Neural progenitor cell (in vitro differentiated cells): Measurements from ENCODE around the gene PRAF2. TPM values are rescaled to one million over a fixed set of nuclear protein-coding genes. Genes with fewer than 3 reads are reported as not detected.

Source experiments
- DNase-seq: peaks from one replicate; pipeline ENCODE4 v3.0.0-alpha.2; 2016; ENCODE audit warnings: low spot score
- H2AFZ ChIP-seq: fragments of 200-600 bp; sonication (generic); replicated peaks from 2 replicates; pipeline ENCODE4 v1.6.1; 2016; ENCODE audit warnings: antibody characterized with exemption
- H3F3A ChIP-seq: fragments of 200-600 bp; sonication (generic); 2 replicates; pipeline ENCODE4 v1.6.1; 2016; ENCODE audit warnings: antibody characterized with exemption, low read depth
- H3K27ac ChIP-seq: fragments of 200-600 bp; sonication (generic); 2 replicates; pipeline ENCODE4 v1.5.1; 2016; ENCODE audit warnings: mild to moderate bottlenecking
- H3K27me3 ChIP-seq: fragments of 200-600 bp; sonication (generic); 2 replicates; pipeline ENCODE4 v1.6.1; 2016; ENCODE audit warnings: mild to moderate bottlenecking, moderate library complexity
- H3K36me3 ChIP-seq: fragments of 200-600 bp; sonication (generic); 2 replicates; pipeline ENCODE4 v1.5.1; 2016
- H3K4me1 ChIP-seq: fragments of 200-600 bp; sonication (generic); 2 replicates; pipeline ENCODE4 v1.6.1; 2016; ENCODE audit warnings: mixed run types
- H3K4me2 ChIP-seq: fragments of 200-600 bp; sonication (generic); 2 replicates; pipeline ENCODE4 v1.6.1; 2016
- H3K4me3 ChIP-seq: fragments of 200-600 bp; sonication (generic); 2 replicates; pipeline ENCODE4 v1.5.1; 2016
- H3K79me2 ChIP-seq: fragments of 200-600 bp; sonication (generic); 2 replicates; pipeline ENCODE4 v1.6.1; 2016; ENCODE audit warnings: low read depth
- H3K9ac ChIP-seq: fragments of 200-600 bp; sonication (generic); 2 replicates; pipeline ENCODE4 v1.6.1; 2016
- H3K9me3 ChIP-seq: fragments of 200-600 bp; sonication (generic); 2 replicates; pipeline ENCODE4 v1.5.1; 2016; ENCODE audit warnings: low read depth
- H4K20me1 ChIP-seq: fragments of 200-600 bp; sonication (generic); 2 replicates; pipeline ENCODE4 v1.6.1; 2016; ENCODE audit warnings: low read depth
- H3K27ac Mint-ChIP-seq: 3 replicates; pipeline ENCODE4 v1.8.0; 2021; ENCODE audit warnings: mixed read lengths
- H3K27me3 Mint-ChIP-seq: 2 replicates; pipeline ENCODE4 v1.8.0; 2022; ENCODE audit warnings: low read depth, mild to moderate bottlenecking, inconsistent platforms, moderate library complexity, mixed read lengths; ENCODE audit not compliant: insufficient read depth
- H3K36me3 Mint-ChIP-seq: 3 replicates; pipeline ENCODE4 v1.8.0; 2021; ENCODE audit warnings: mixed read lengths
- H3K4me1 Mint-ChIP-seq: 3 replicates; pipeline ENCODE4 v1.8.0; 2021; ENCODE audit warnings: mixed read lengths
- H3K4me3 Mint-ChIP-seq: 3 replicates; pipeline ENCODE4 v1.8.0; 2021; ENCODE audit warnings: mild to moderate bottlenecking, moderate library complexity, mixed read lengths
- H3K9me3 Mint-ChIP-seq: 3 replicates; pipeline ENCODE4 v1.8.0; 2020; ENCODE audit warnings: mixed read lengths
- CTCF ChIP-seq: fragments of 200-600 bp; sonication (generic); IDR thresholded peaks from 2 replicates; pipeline ENCODE4 v1.5.1; 2017; ENCODE audit warnings: antibody characterized with exemption, mild to moderate bottlenecking
- EZH2 ChIP-seq: fragments of 200-600 bp; sonication (generic); IDR thresholded peaks from 2 replicates; pipeline ENCODE4 v1.6.1; 2017; ENCODE audit warnings: antibody characterized with exemption, mild to moderate bottlenecking, moderate library complexity
- EZH2phosphoT487 ChIP-seq: fragments of 200-600 bp; sonication (generic); IDR thresholded peaks from 2 replicates; pipeline ENCODE4 v1.6.1; 2017; ENCODE audit warnings: antibody characterized with exemption
- total RNA-seq: library from RNA; depleted of rRNA; stranded (reverse); fragments of >200 nt; gene quantifications from 2 replicates; pipeline ENCODE4 v1.2.3, GENCODE V29; 2015; ENCODE audit warnings: low replicate concordance

PRAF2 gene
- total RNA-seq, 1 donor from 2014 or later, result 0.30 TPM

GRCh38 chrX:49111791-49112190, 38.0 kb upstream of the PRAF2 start:
- H3K9me3 Mint-ChIP-seq, result peaks cover 3% of the 10 kb centered on the region

GRCh38 chrX:49110417-49110816, 36.6 kb upstream of the PRAF2 start:
- Histone ChIP-seq H3K36me3 (no peaks in the 10 kb centered on the region), H4K20me1 (no peaks in the 10 kb centered on the region), H3K4me2 (no peak overlapping the region), H2AFZ (no peak overlapping the region), H3K9me3 (no peaks in the 10 kb centered on the region), H3K4me3 (no peak overlapping the region), H3K27ac (no peak overlapping the region), H3K9ac (no peak overlapping the region), H3K27me3 (no peaks in the 10 kb centered on the region), H3F3A (no peaks in the 10 kb centered on the region), H3K79me2 (no peaks in the 10 kb centered on the region), H3K4me1 (no peaks in the 10 kb centered on the region)
- no peak for TF ChIP-seq EZH2phosphoT487
- TF ChIP-seq EZH2, result no peak
- TF ChIP-seq CTCF, result no peak
- peaks cover 4% of the 10 kb centered on the region for H3K36me3 Mint-ChIP-seq
- no peak overlapping the region for H3K4me3 Mint-ChIP-seq
- H3K27ac Mint-ChIP-seq, result no peak overlapping the region
- no peak for DNase-seq
- H3K4me1 Mint-ChIP-seq, result peaks cover 5% of the 10 kb centered on the region
- H3K9me3 Mint-ChIP-seq, result peaks cover 3% of the 10 kb centered on the region
- H3K27me3 Mint-ChIP-seq, result peaks cover 4% of the 10 kb centered on the region

More at GRCh38 chrX:49111791-49112190, 38.0 kb upstream of the PRAF2 start:
- Mint-ChIP-seq H3K4me3 (no peak overlapping the region), H3K27me3 (peaks cover 7% of the 10 kb centered on the region), H3K27ac (peak overlapping the region; percentile 89), H3K36me3 (peaks cover 17% of the 10 kb centered on the region), H3K4me1 (peaks cover 5% of the 10 kb centered on the region)
- TF ChIP-seq CTCF (no peak), EZH2phosphoT487 (no peak), EZH2 (no peak)
- H3K27ac ChIP-seq, result no peak overlapping the region
- no peaks in the 10 kb centered on the region for H3K27me3 ChIP-seq
- no peaks in the 10 kb centered on the region for H3K4me1 ChIP-seq
- H3F3A ChIP-seq, result no peaks in the 10 kb centered on the region
- no peaks in the 10 kb centered on the region for H4K20me1 ChIP-seq
- DNase-seq, result no peak
- H3K36me3 ChIP-seq, result no peaks in the 10 kb centered on the region
- no peaks in the 10 kb centered on the region for H3K9me3 ChIP-seq
- H3K79me2 ChIP-seq, result no peaks in the 10 kb centered on the region
- no peak overlapping the region for H3K4me3 ChIP-seq
- H3K4me2 ChIP-seq, result no peak overlapping the region
- no peak overlapping the region for H3K9ac ChIP-seq
- no peak overlapping the region for H2AFZ ChIP-seq

DNA sequence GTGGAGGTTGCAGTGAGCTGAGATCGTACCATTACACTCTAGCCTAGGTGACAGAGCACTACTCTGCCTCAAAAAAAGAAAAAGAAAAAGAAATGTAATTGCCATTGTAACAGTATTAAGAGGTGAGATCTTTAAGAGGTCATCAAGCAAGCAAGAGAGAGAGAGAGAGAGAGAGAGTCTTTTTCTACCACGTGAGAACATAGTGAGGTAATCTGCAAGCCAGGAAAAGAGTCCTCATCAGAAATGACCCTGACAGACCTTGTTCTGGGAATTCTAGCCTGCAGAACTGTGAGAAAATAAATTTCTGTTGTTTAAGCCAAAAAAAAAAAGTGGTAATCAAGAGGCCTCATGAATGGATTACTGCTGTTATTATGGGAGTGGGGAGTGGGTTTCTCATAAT, 34.8 kb upstream of the PRAF2 start:
- Histone ChIP-seq H3K79me2 (no peaks in the 10 kb centered on the region), H3F3A (no peaks in the 10 kb centered on the region), H3K4me3 (no peak overlapping the region), H2AFZ (no peak overlapping the region), H3K36me3 (no peaks in the 10 kb centered on the region), H3K9ac (no peak overlapping the region), H3K4me1 (no peaks in the 10 kb centered on the region), H3K4me2 (no peak overlapping the region), H3K27ac (no peak overlapping the region), H3K9me3 (no peaks in the 10 kb centered on the region), H3K27me3 (no peaks in the 10 kb centered on the region), H4K20me1 (no peaks in the 10 kb centered on the region)
- DNase-seq, result no peak
- no peak overlapping the region for H3K4me3 Mint-ChIP-seq
- peaks cover 5% of the 10 kb centered on the region for H3K4me1 Mint-ChIP-seq
- H3K9me3 Mint-ChIP-seq, result peaks cover 4% of the 10 kb centered on the region
- H3K27me3 Mint-ChIP-seq, result peaks cover 6% of the 10 kb centered on the region
- H3K36me3 Mint-ChIP-seq, result peaks cover 4% of the 10 kb centered on the region
- H3K27ac Mint-ChIP-seq, result no peak overlapping the region
- no peak for TF ChIP-seq EZH2
- no peak for TF ChIP-seq EZH2phosphoT487
- TF ChIP-seq CTCF, result no peak
